Adrenal gland (tissue), 5 donors: ENCODE results near the gene SREBF1.

Source experiments
- CTCF ChIP-seq, 6 experiments: fragments of 450-650 bp in 4 of 6; fragments of 200-600 bp in 2 of 6; sonication (generic) in 1 of 6; IDR thresholded peaks; 1 replicate in 5 of 6; 2 replicates in 1 of 6; pipeline versions ENCODE4 v1.5.1 to v1.8.0; 2016 to 2021; ENCODE audit warnings: antibody characterized with exemption in 6 of 6, mild to moderate bottlenecking in 2 of 6, moderate library complexity in 1 of 6
- POLR2A ChIP-seq, 2 donors: fragments of 450-650 bp; IDR thresholded peaks; one replicate each; pipeline ENCODE4 v1.6.1; 2017; ENCODE audit warnings: antibody characterized with exemption in 2 of 2, mild to moderate bottlenecking in 2 of 2, moderate library complexity in 1 of 2
- donor health status: DM: no; HTN: no; CAD: no.

- TF ChIP-seq CTCF (IDR thresholded peaks at IDR 0.05) (no peak), POLR2A (IDR thresholded peaks at IDR 0.05) (no peak)
Observed at GRCh38 chr17:17795946-17796786, 40.6 kb downstream of the SREBF1 start.
